ENCODE data around the gene GOLGA8B.
"Not testable (repeated sequence)": the region's sequence is repeated elsewhere in the genome, so short reads cannot be mapped to it uniquely, and the experiment has no call there.

GOLGA8B gene, protein sequence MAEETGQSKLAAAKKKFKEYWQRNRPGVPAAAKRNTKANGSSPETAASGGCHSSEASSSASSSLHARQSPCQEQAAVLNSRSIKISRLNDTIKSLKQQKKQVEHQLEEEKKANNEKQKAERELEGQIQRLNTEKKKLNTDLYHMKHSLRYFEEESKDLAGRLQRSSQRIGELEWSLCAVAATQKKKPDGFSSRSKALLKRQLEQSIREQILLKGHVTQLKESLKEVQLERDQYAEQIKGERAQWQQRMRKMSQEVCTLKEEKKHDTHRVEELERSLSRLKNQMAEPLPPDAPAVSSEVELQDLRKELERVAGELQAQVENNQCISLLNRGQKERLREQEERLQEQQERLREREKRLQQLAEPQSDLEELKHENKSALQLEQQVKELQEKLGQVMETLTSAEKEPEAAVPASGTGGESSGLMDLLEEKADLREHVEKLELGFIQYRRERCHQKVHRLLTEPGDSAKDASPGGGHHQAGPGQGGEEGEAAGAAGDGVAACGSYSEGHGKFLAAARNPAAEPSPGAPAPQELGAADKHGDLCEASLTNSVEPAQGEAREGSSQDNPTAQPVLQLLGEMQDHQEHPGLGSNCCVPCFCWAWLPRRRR

GRCh38 chr15:34583399-34584329 is at the start of gene GOLGA8B:
TSS of gene GOLGA8B (minus strand) at chr15:34583651. CDS start at chr15:34535912, 47,739 bp downstream.
- Mint-ChIP-seq H3K9me3 (no peaks in the 10 kb centered on the region), H3K4me3 (peak within 1 kb of the TSS; percentile 95), H3K27ac (peak within 1 kb of the TSS; percentile 24), H3K27me3 (peaks cover 2% of the 10 kb centered on the region), H3K36me3 (no peaks in the 10 kb centered on the region), H3K4me1 (peaks cover 25% of the 10 kb centered on the region)
- peak; percentile 71 to 78 for DNase-seq (ENCODE audit: low spot score in 2 of 2)
- ATAC-seq (ENCODE audit: low read depth), result peak; percentile 79

DNA sequence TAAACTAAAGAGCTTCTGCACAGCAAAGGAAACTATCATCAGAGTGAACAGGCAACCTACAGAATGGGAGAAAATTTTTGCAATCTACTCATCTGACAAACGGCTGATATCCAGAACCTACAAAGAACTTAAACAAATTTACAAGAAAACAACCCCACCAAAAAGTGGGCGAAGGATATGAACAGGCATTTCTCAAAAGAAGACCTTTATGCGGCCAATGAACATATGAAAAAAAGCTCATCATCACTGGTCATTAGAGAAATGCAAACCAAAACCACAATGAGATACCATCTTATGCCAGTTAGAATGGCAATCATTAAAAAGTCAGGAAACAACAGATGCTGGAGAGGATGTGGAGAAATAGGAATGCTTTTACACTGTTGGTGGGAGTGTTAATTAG is 49.7 kb upstream of the GOLGA8B start:
- H3K27ac Mint-ChIP-seq; H3K4me3 Mint-ChIP-seq; H3K9me3 Mint-ChIP-seq; H3K36me3 Mint-ChIP-seq; ATAC-seq (ENCODE audit: low read depth); H3K4me1 Mint-ChIP-seq; H3K27me3 Mint-ChIP-seq; DNase-seq (ENCODE audit: low spot score in 2 of 2): not testable (repeated sequence)

GRCh38 chr15:34628577-34629152 is 45.2 kb upstream of the GOLGA8B start:
- no peak overlapping the region for H3K4me3 Mint-ChIP-seq
- H3K27me3 Mint-ChIP-seq, result peaks cover 12% of the 10 kb centered on the region
- H3K36me3 Mint-ChIP-seq, result no peaks in the 10 kb centered on the region
- H3K4me1 Mint-ChIP-seq, result no peaks in the 10 kb centered on the region
- no peak for ATAC-seq (ENCODE audit: low read depth)
- H3K27ac Mint-ChIP-seq, result no peak overlapping the region
- no peak for DNase-seq (ENCODE audit: low spot score in 2 of 2)
- peaks cover 7% of the 10 kb centered on the region for H3K9me3 Mint-ChIP-seq

DNA sequence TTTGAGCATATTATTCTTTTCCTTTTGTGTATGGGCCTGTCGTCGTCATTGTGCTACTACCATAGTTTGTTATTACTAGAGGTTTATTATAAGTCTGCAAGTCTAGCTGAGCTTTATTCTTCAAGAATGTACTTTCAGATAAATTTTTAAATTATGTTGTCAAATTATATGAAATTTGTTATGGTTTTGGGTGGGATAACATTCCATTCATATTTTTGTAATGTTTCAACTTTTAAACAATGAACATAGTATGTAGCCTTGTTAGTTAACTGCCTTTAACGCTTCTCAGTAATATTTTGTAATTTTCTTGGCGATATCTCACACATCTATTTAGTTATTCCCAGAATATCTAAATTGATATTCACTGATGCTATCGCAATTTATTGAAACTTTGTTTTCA is 41.6 kb upstream of the GOLGA8B start:
- Mint-ChIP-seq H3K9me3 (peaks cover 1% of the 10 kb centered on the region), H3K4me1 (peaks cover 4% of the 10 kb centered on the region), H3K27me3 (peaks cover 12% of the 10 kb centered on the region), H3K27ac (no peak overlapping the region), H3K4me3 (no peak overlapping the region), H3K36me3 (no peaks in the 10 kb centered on the region)
- DNase-seq (ENCODE audit: low spot score in 2 of 2), result no peak
- ATAC-seq (ENCODE audit: low read depth), result no peak

- Mint-ChIP-seq H3K27me3 (peaks cover 5% of the 10 kb centered on the region), H3K27ac (no peak overlapping the region), H3K4me1 (peaks cover 4% of the 10 kb centered on the region), H3K36me3 (no peaks in the 10 kb centered on the region), H3K9me3 (no peaks in the 10 kb centered on the region), H3K4me3 (no peak overlapping the region)
- DNase-seq (ENCODE audit: low spot score in 2 of 2), result no peak
- ATAC-seq (ENCODE audit: low read depth), result no peak
Measured at GRCh38 chr15:34621675-34622074, 38.2 kb upstream of the GOLGA8B start.

DNA sequence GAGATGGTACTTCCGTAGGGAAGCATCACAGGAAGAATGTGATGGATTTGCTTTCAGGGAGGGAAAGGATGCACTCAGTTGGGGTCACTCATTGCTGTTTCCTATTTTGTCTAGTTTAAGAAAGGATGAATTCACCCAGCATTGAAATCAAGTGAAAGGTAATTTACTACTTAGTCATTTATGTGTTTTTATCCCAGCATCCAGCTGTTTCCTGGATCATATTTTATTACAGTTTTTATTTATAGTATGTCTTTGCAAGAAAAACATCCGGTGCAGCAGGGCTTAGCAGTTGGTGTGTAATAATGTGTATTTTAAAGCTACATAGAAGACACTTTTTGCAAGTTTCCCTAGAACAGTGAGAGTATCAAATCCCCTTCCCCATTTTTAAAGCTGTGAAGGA is 37.4 kb upstream of the GOLGA8B start:
- Mint-ChIP-seq H3K4me1 (peaks cover 4% of the 10 kb centered on the region), H3K4me3 (no peak overlapping the region), H3K27ac (no peak overlapping the region), H3K36me3 (no peaks in the 10 kb centered on the region), H3K27me3 (peaks cover 5% of the 10 kb centered on the region), H3K9me3 (no peaks in the 10 kb centered on the region)
- ATAC-seq (ENCODE audit: low read depth) (no peak), DNase-seq (ENCODE audit: low spot score in 2 of 2) (no peak)

- no peak overlapping the region for H3K4me3 Mint-ChIP-seq
- peaks cover 4% of the 10 kb centered on the region for H3K4me1 Mint-ChIP-seq
- DNase-seq (ENCODE audit: low spot score in 2 of 2) (no peak), ATAC-seq (ENCODE audit: low read depth) (no peak)
- H3K9me3 Mint-ChIP-seq, result no peaks in the 10 kb centered on the region
- H3K27ac Mint-ChIP-seq, result no peak overlapping the region
- no peaks in the 10 kb centered on the region for H3K36me3 Mint-ChIP-seq
- H3K27me3 Mint-ChIP-seq, result peaks cover 5% of the 10 kb centered on the region
Measured at GRCh38 chr15:34620142-34620541, 36.7 kb upstream of the GOLGA8B start.

- Mint-ChIP-seq H3K4me3 (no peak overlapping the region), H3K36me3 (no peaks in the 10 kb centered on the region), H3K9me3 (no peaks in the 10 kb centered on the region), H3K27me3 (peaks cover 5% of the 10 kb centered on the region), H3K27ac (no peak overlapping the region), H3K4me1 (peaks cover 4% of the 10 kb centered on the region)
- DNase-seq (ENCODE audit: low spot score in 2 of 2) (no peak), ATAC-seq (ENCODE audit: low read depth) (no peak)
Measured at GRCh38 chr15:34619151-34619550, 35.7 kb upstream of the GOLGA8B start.

DNA sequence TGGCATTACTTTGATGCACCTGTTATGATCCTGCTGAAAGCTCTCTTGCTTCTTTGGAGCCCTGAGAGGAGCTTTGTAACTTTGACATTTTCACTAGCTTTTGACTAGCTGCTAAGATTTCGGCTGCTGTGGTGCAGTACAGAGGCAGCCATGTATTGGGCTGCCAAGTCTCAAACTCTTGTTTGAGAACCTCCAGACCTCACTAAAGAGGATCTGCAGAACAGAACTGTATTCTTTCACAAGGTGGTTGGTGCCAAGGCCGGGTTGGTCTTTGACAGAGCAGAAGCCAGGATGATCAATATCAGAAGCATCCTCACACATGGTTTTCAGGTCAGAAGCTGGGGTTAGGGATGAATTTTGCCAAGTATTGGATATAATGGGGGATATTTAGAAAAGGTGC is 34.6 kb upstream of the GOLGA8B start:
- H3K9me3 Mint-ChIP-seq, result no peaks in the 10 kb centered on the region
- H3K4me3 Mint-ChIP-seq, result no peak overlapping the region
- H3K36me3 Mint-ChIP-seq, result no peaks in the 10 kb centered on the region
- H3K27ac Mint-ChIP-seq, result no peak overlapping the region
- peaks cover 4% of the 10 kb centered on the region for H3K4me1 Mint-ChIP-seq
- no peak for ATAC-seq (ENCODE audit: low read depth)
- DNase-seq (ENCODE audit: low spot score in 2 of 2), result no peak
- peaks cover 8% of the 10 kb centered on the region for H3K27me3 Mint-ChIP-seq

GRCh38 chr15:34616613-34617012 is 33.2 kb upstream of the GOLGA8B start:
- peaks cover 11% of the 10 kb centered on the region for H3K27me3 Mint-ChIP-seq
- no peaks in the 10 kb centered on the region for H3K9me3 Mint-ChIP-seq
- H3K36me3 Mint-ChIP-seq, result no peaks in the 10 kb centered on the region
- H3K27ac Mint-ChIP-seq, result no peak overlapping the region
- H3K4me1 Mint-ChIP-seq, result peaks cover 4% of the 10 kb centered on the region
- no peak overlapping the region for H3K4me3 Mint-ChIP-seq
- no peak for ATAC-seq (ENCODE audit: low read depth)
- no peak for DNase-seq (ENCODE audit: low spot score in 2 of 2)

- Mint-ChIP-seq H3K27ac (no peak overlapping the region), H3K4me3 (no peak overlapping the region), H3K27me3 (peaks cover 10% of the 10 kb centered on the region), H3K9me3 (no peaks in the 10 kb centered on the region), H3K36me3 (no peaks in the 10 kb centered on the region), H3K4me1 (peaks cover 3% of the 10 kb centered on the region)
- ATAC-seq (ENCODE audit: low read depth), result no peak
- no peak for DNase-seq (ENCODE audit: low spot score in 2 of 2)
Measured at GRCh38 chr15:34613997-34614396, 30.5 kb upstream of the GOLGA8B start.

DNA sequence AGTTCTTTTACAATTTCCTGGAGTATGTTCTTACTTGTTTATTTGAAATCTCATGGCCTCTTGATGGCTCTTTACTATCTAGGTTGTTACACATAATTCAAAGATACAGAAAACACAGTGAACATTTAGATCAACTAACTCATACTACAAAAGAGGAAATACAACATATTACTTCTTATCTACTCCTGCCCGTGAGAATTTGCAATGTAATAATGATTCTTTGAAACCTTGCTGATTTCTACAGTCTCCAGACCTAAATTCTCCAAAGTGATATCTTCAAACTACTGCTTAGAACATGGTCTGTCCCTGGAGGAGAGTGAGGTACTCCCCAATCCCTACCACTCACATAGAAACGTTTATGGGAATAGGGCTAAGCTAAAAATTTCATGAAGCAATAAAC is 29.9 kb upstream of the GOLGA8B start:
- DNase-seq (ENCODE audit: low spot score in 2 of 2), result no peak
- H3K4me1 Mint-ChIP-seq, result peaks cover 3% of the 10 kb centered on the region
- no peak overlapping the region for H3K4me3 Mint-ChIP-seq
- H3K27me3 Mint-ChIP-seq, result peaks cover 14% of the 10 kb centered on the region
- H3K9me3 Mint-ChIP-seq, result no peaks in the 10 kb centered on the region
- H3K27ac Mint-ChIP-seq, result no peak overlapping the region
- ATAC-seq (ENCODE audit: low read depth), result no peak
- no peaks in the 10 kb centered on the region for H3K36me3 Mint-ChIP-seq

DNA sequence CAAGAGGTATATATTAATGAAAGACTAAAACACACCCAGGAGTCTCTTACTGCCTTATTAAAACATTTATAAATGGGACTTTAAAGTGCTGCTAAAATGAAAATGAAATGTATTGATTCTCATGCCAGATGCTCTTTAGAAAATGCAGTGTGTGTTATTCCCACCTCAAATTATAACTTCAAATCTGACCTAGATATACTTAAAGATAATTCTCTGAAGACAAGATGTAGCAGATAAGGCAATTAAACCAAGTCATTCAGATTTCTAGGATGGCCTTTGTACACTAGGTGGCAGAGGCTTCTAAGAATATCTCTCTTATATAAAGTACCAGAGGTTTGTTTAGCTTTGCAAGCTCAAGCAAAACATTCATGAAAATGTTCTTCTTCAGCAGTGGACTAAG is 26.9 kb upstream of the GOLGA8B start:
- ATAC-seq (ENCODE audit: low read depth), result no peak
- Mint-ChIP-seq H3K27ac (no peak overlapping the region), H3K36me3 (no peaks in the 10 kb centered on the region), H3K27me3 (peaks cover 19% of the 10 kb centered on the region), H3K4me3 (no peak overlapping the region), H3K9me3 (no peaks in the 10 kb centered on the region), H3K4me1 (peaks cover 3% of the 10 kb centered on the region)
- no peak for DNase-seq (ENCODE audit: low spot score in 2 of 2)
